Measurements from ENCODE around the gene ADAP2.

DNA sequence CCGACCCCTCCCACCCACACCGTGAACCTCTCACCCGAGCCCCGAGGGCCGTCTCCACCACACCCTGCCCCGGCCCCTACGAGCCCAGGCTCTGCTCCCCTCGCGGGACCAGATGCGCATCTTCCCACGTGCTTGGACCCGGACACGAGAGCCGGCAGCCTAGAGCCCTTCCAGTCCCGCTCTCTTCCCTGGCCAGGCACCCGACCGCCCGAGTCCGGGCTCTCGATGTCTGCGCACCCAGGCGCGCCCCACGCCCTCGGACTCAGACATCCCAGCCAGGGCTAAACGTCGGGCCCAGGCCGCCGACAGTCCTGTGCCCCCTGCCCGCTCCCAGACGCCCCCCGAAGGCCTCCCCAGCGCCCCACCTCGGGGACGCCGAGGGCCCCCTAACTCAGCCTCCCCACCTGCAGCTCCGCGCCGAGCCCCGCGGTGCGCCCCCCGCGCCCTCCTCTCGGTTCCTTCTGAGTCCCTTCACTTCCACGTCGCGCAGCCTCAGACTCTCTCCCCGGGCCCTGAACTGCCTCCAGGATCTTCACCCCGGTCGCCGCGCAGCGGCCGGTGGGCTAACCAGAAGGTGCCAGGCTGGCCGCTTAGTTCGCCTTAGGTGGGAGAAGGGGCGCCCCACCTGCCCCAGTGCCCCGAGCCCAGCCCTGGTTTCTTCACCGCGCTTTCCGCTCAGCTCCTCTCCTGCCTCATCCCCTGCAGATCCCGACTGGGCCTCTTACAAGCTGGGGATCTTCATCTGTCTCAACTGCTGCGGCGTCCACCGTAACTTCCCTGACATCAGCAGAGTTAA is 688 bp downstream of the ADAP2 start:
- peak in 2 of 3 donors; percentile 22 for TF ChIP-seq POLR2AphosphoS5 (IDR thresholded peaks at IDR 0.05)
- no peak for TF ChIP-seq POLR2A (IDR thresholded peaks at IDR 0.05)
- TF ChIP-seq, protein P1, sequence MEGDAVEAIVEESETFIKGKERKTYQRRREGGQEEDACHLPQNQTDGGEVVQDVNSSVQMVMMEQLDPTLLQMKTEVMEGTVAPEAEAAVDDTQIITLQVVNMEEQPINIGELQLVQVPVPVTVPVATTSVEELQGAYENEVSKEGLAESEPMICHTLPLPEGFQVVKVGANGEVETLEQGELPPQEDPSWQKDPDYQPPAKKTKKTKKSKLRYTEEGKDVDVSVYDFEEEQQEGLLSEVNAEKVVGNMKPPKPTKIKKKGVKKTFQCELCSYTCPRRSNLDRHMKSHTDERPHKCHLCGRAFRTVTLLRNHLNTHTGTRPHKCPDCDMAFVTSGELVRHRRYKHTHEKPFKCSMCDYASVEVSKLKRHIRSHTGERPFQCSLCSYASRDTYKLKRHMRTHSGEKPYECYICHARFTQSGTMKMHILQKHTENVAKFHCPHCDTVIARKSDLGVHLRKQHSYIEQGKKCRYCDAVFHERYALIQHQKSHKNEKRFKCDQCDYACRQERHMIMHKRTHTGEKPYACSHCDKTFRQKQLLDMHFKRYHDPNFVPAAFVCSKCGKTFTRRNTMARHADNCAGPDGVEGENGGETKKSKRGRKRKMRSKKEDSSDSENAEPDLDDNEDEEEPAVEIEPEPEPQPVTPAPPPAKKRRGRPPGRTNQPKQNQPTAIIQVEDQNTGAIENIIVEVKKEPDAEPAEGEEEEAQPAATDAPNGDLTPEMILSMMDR (IDR thresholded peaks at IDR 0.05 in 8 of 11, conservative IDR thresholded peaks at IDR 0.05 in 3 of 11), result no peak
